ENCODE results near the gene MITF.
A peak's percentile ranks its signal among the peaks of the same experiment; 100 is the strongest.

MITF gene

DNA sequence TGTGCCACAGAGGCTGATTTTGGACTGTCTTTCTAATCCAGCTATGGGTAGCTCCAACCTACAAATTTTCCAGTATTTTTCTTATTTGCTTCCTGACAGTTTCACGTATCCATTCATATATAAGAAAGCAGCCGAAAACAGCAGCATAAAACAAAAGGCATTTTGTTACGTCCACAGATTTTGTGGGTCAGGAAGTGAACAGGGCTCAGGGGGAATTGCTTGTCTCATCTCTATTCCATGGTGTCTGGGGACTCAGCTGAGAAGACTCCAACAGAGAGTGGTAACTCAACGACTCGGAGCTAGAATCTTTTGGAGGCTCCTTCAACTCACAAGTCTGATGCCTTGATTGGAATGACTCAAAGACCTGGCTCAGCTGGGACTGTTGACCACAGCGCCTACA lies 248.6 kb downstream of the MITF start:
- Histone ChIP-seq H3K9me3 (ENCODE audit: control insufficient read depth, insufficient read depth, low read length) (no peaks in the 10 kb centered on the region), H3K36me3 (ENCODE audit: insufficient read depth, low read length) (no peaks in the 10 kb centered on the region), H3K9ac (ENCODE audit: low read depth, low read length) (no peak overlapping the region), H3K4me1 (ENCODE audit: insufficient read depth, low read length) (peaks cover 13% of the 10 kb centered on the region)

DNA sequence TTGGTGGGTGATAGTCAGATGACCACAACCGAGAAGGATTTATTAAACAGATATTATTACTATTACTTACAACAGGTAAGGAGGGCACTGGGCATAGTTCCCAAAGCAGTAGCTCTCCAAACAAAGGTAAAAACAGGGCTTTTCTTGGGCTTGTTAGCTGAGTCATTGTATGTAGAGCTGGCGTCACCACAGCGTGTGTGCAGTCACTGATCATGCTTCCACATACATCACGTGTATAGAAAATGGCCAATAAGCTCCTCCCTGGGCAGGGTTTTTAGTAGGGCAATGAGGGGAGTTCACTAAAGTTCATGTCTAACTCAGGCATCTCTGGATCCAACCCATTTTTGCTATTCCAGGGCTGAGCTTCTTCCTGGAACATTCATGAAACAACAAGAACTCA lies 254.5 kb downstream of the MITF start:
- H3K4me1 ChIP-seq (ENCODE audit: insufficient read depth, low read length): peaks cover 6% of the 10 kb centered on the region; the same call in 1 of the 2 replicates
- no peaks in the 10 kb centered on the region for H3K9me3 ChIP-seq (ENCODE audit: control insufficient read depth, insufficient read depth, low read length)
- H3K9ac ChIP-seq (ENCODE audit: low read depth, low read length): no peak overlapping the region
- H3K36me3 ChIP-seq (ENCODE audit: insufficient read depth, low read length): no peaks in the 10 kb centered on the region

DNA sequence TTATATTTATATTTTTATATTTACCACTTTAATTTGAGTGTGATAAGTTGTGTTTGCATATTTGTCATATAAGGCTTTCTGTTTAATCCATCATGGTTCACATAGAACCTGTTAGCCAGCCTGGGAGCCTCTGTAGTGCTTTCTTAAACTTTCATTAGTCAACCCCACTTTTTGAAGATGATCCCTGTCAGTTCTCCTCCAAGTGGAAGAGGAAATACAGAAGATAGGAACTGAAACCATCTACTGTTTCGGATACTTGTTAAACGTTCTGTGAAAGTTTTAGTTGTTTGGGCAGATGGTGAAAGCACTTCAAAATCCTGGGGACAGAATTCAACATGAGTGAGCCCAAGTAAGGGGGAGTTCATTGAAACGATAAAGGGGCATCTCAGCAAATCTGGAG lies 255.7 kb downstream of the MITF start:
- H3K36me3 ChIP-seq (ENCODE audit: insufficient read depth, low read length): no peaks in the 10 kb centered on the region
- H3K4me1 ChIP-seq (ENCODE audit: insufficient read depth, low read length): peaks cover 11% of the 10 kb centered on the region; the same call in 1 of the 2 replicates
- no peaks in the 10 kb centered on the region for H3K9me3 ChIP-seq (ENCODE audit: control insufficient read depth, insufficient read depth, low read length)
- no peak overlapping the region for H3K9ac ChIP-seq (ENCODE audit: low read depth, low read length)

GRCh38 chr3:69997631-69998307 lies 258.5 kb downstream of the MITF start:
- H3K9me3 ChIP-seq (ENCODE audit: control insufficient read depth, insufficient read depth, low read length): no peaks in the 10 kb centered on the region
- H3K4me1 ChIP-seq (ENCODE audit: insufficient read depth, low read length): peaks cover 11% of the 10 kb centered on the region; the same call in 1 of the 2 replicates
- no peaks in the 10 kb centered on the region for H3K36me3 ChIP-seq (ENCODE audit: insufficient read depth, low read length)
- H3K9ac ChIP-seq (ENCODE audit: low read depth, low read length): no peak overlapping the region

GRCh38 chr3:69998759-69999139 lies 259.5 kb downstream of the MITF start:
- Histone ChIP-seq H3K36me3 (ENCODE audit: insufficient read depth, low read length) (no peaks in the 10 kb centered on the region), H3K9ac (ENCODE audit: low read depth, low read length) (no peak overlapping the region), H3K4me1 (ENCODE audit: insufficient read depth, low read length) (peaks cover 11% of the 10 kb centered on the region; the same call in 1 of the 2 replicates), H3K9me3 (ENCODE audit: control insufficient read depth, insufficient read depth, low read length) (no peaks in the 10 kb centered on the region)

- H3K4me1 ChIP-seq (ENCODE audit: insufficient read depth, low read length): peaks cover 11% of the 10 kb centered on the region; the same call in 1 of the 2 replicates
- H3K9me3 ChIP-seq (ENCODE audit: control insufficient read depth, insufficient read depth, low read length): no peaks in the 10 kb centered on the region
- no peaks in the 10 kb centered on the region for H3K36me3 ChIP-seq (ENCODE audit: insufficient read depth, low read length)
- H3K9ac ChIP-seq (ENCODE audit: low read depth, low read length): peak within 1 kb of the TSS; percentile 15; the same call in 1 of the 2 replicates
These were observed 260.1 kb downstream of the MITF start, which contains the start of gene SAMMSON for GRCh38 chr3:69999140-70000027. Gene SAMMSON (plus strand): TSS chr3:69999733.

- H3K9me3 ChIP-seq (ENCODE audit: control insufficient read depth, insufficient read depth, low read length): no peaks in the 10 kb centered on the region
- no peaks in the 10 kb centered on the region for H3K36me3 ChIP-seq (ENCODE audit: insufficient read depth, low read length)
- peaks cover 11% of the 10 kb centered on the region; the same call in 1 of the 2 replicates for H3K4me1 ChIP-seq (ENCODE audit: insufficient read depth, low read length)
- H3K9ac ChIP-seq (ENCODE audit: low read depth, low read length): peak overlapping the region; percentile 15; the same call in 1 of the 2 replicates
These were observed 260.8 kb downstream of the MITF start for GRCh38 chr3:70000028-70000410.

DNA sequence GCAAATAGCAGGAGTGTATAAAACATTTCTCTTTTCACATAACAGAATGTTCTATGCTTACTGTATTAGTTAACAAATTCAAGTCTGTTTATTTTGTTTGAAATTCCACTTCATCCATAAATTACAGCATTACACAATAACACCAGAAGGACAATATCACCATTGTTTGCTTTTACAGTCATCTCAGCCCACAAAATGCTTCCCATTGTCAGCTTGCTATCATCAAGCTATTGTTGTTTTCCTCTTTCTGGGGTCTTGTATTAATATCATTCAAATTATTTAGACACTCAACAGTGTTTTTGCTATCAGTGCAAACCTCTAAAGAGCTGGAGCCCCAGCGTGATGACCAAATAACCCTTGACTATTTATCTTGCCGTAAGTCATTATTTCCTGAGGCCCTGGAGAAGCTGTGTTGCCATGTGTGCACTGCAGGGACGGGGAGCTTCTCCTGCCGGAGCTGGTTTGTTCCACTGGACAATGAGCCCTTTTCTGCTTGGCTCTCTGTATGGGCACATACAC lies 261.4 kb downstream of the MITF start:
- Histone ChIP-seq H3K9ac (ENCODE audit: low read depth, low read length) (no peak overlapping the region), H3K9me3 (ENCODE audit: control insufficient read depth, insufficient read depth, low read length) (no peaks in the 10 kb centered on the region), H3K36me3 (ENCODE audit: insufficient read depth, low read length) (no peaks in the 10 kb centered on the region), H3K4me1 (ENCODE audit: insufficient read depth, low read length) (peaks cover 11% of the 10 kb centered on the region; the same call in 1 of the 2 replicates)

DNA sequence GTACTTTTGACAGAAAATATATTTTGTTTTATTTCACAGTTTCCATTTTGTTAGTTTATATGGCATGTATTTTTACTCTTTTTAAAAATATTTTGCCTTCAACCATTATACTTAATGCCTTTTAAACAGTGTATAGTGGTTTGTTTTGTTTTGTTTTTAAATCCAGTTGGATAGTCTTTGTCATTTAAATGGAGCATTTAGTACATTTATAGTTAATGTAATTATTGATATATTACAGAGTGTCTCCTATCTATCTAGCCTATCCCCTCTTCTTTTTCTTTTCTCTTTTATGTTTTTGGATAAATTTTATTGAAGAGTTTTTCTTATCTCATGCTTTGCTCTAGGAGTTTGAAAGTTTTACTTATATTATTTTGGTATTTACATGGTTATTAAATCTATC lies 263.9 kb downstream of the MITF start:
- Histone ChIP-seq H3K36me3 (ENCODE audit: insufficient read depth, low read length) (no peaks in the 10 kb centered on the region), H3K9me3 (ENCODE audit: control insufficient read depth, insufficient read depth, low read length) (no peaks in the 10 kb centered on the region), H3K9ac (ENCODE audit: low read depth, low read length) (no peak overlapping the region), H3K4me1 (ENCODE audit: insufficient read depth, low read length) (peaks cover 5% of the 10 kb centered on the region; the same call in 1 of the 2 replicates)

DNA sequence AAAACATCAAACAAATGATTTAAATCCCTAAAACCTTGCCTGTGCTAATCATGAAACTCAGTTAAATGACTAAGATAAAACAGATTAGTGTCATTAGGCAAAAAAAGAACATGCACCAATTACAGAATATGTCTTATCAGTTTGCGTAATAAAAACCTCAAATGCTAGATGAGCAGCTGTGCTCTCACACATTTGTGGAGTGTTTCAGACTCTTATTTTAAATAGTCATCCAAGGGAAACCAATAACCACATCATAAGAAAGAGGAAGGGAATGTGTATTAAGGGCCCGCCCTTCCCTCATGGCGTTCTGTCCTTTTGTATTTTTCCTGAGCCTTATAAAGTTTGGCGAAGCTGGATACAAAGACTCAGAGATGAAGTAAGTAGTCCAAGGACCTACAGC lies 266.8 kb downstream of the MITF start:
- no peak overlapping the region for H3K9ac ChIP-seq (ENCODE audit: low read depth, low read length)
- H3K36me3 ChIP-seq (ENCODE audit: insufficient read depth, low read length): no peaks in the 10 kb centered on the region
- no peaks in the 10 kb centered on the region for H3K9me3 ChIP-seq (ENCODE audit: control insufficient read depth, insufficient read depth, low read length)
- no peaks in the 10 kb centered on the region for H3K4me1 ChIP-seq (ENCODE audit: insufficient read depth, low read length)

DNA sequence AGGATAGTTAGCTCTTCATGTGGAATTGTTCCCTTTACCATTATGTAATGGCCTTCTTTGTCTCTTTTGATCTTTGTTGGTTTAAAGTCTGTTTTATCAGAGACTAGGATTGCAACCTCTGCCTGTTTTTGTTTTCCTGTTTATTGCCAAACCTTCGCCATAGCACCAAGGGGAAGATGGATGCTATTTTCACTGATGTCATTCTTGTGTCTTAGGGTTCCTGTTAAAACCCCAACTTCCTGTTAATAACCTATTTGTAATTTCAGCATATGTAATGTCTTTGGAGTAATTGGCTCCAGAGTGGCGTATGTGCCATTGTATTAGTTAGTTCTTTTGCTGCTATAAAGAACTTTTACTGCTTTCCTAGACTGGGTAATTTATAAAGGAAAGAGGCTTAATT lies 271.1 kb downstream of the MITF start:
- Histone ChIP-seq H3K36me3 (ENCODE audit: insufficient read depth, low read length) (no peaks in the 10 kb centered on the region), H3K4me1 (ENCODE audit: insufficient read depth, low read length) (no peaks in the 10 kb centered on the region), H3K9me3 (ENCODE audit: control insufficient read depth, insufficient read depth, low read length) (no peaks in the 10 kb centered on the region), H3K9ac (ENCODE audit: low read depth, low read length) (no peak overlapping the region)

- Histone ChIP-seq H3K9me3 (ENCODE audit: control insufficient read depth, insufficient read depth, low read length) (no peaks in the 10 kb centered on the region), H3K36me3 (ENCODE audit: insufficient read depth, low read length) (no peaks in the 10 kb centered on the region), H3K9ac (ENCODE audit: low read depth, low read length) (no peak overlapping the region), H3K4me1 (ENCODE audit: insufficient read depth, low read length) (no peaks in the 10 kb centered on the region)
These were observed 272.3 kb downstream of the MITF start for GRCh38 chr3:70011582-70011981.
